AG09319 (cell line): Measurements from ENCODE around the gene AAMDC.

Source experiments
- DNase-seq: peaks from one replicate; pipeline ENCODE4 v3.0.0-alpha.2; 2010; ENCODE audit warnings: low read depth; ENCODE audit errors: extremely low read depth
- CTCF ChIP-seq: IDR thresholded peaks from 2 replicates; pipeline ENCODE4 v1.5.1; 2011; ENCODE audit warnings: low read depth, mild to moderate bottlenecking, inconsistent platforms, low read length, moderate library complexity

The AAMDC gene

GRCh38 chr11:77784572-77784971, 36.4 kb upstream of the AAMDC start:
- no peak for TF ChIP-seq CTCF
- no peak for DNase-seq

- DNase-seq: no peak
- no peak for TF ChIP-seq CTCF
Measured at GRCh38 chr11:77789061-77789730, 31.7 kb upstream of the AAMDC start.

- no peak for TF ChIP-seq CTCF
- no peak for DNase-seq
Measured at GRCh38 chr11:77789731-77790476, 31.0 kb upstream of the AAMDC start.

- no peak for DNase-seq
- TF ChIP-seq CTCF: no peak
Measured at GRCh38 chr11:77791301-77791700, 29.6 kb upstream of the AAMDC start.

- no peak for DNase-seq
- TF ChIP-seq CTCF: no peak
Measured at GRCh38 chr11:77793972-77794371, 27.0 kb upstream of the AAMDC start.

GRCh38 chr11:77799338-77799737, 21.6 kb upstream of the AAMDC start:
- TF ChIP-seq CTCF: no peak
- no peak for DNase-seq

- no peak for TF ChIP-seq CTCF
- DNase-seq: no peak
Measured at GRCh38 chr11:77800449-77800848, 20.5 kb upstream of the AAMDC start.
